Stimulated activated CD8-positive, alpha-beta memory T cell treated with anti-CD3 and anti-CD28 coated beads, Interleukin-12 subunit alpha, Interleukin-12 subunit beta, amount 100 ng/mL, for 4 hours (primary cell): ENCODE data around the gene TAS2R8.
"Not testable (repeated sequence)": the region's sequence is repeated elsewhere in the genome, so short reads cannot be mapped to it uniquely, and the experiment has no call there.

ENCODE experiments used
- DNase-seq: peaks from one replicate; pipeline ENCODE4 v3.0.0-alpha.2; 2020; ENCODE audit warnings: low read depth

Gene TAS2R8, protein sequence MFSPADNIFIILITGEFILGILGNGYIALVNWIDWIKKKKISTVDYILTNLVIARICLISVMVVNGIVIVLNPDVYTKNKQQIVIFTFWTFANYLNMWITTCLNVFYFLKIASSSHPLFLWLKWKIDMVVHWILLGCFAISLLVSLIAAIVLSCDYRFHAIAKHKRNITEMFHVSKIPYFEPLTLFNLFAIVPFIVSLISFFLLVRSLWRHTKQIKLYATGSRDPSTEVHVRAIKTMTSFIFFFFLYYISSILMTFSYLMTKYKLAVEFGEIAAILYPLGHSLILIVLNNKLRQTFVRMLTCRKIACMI

DNA sequence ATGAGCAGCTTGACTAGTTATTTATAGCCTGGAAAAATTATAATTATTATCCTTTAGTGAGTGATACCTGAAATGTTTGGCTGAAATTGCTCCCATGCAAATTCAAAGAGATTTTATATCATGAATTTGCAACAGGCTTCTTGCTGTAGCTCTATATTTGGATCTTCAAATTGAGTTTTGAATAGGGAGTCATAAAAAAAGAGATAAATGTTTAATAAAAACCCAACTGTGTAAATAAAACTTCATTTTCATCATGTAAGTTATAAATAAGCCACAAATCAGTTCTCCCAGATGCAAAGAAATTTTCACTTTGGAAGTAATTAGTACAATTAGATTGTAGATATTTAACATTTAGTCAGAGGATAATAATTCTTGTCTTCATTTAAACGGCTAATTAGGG lies at the start of gene TAS2R8:
Gene TAS2R8 (minus strand): TSS at position 101 of the 400 bp plus-strand sequence. CDS start 306 bp downstream, outside the sequence.
- DNase-seq = no peak

DNA sequence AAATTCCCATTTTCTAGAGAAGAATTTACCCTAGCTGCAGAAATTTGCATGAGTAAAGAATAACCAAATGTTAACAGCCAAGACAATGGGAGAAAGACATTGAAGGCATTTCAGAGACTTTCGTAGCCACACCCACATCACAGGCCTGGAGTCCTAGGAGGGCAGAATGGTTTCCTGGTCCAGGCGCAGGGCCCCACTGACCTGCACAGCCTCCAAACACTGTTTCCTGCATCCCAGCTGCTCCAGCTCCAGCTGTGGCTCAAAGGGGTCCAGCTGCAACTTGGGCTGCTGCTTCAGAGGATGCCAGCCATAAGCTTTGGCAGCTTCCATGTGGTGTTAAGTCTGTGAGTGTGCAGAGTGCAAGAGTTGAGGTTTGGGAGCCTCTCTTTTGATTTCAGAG lies 48.7 kb upstream of the TAS2R8 start:
- no peak for DNase-seq

DNA sequence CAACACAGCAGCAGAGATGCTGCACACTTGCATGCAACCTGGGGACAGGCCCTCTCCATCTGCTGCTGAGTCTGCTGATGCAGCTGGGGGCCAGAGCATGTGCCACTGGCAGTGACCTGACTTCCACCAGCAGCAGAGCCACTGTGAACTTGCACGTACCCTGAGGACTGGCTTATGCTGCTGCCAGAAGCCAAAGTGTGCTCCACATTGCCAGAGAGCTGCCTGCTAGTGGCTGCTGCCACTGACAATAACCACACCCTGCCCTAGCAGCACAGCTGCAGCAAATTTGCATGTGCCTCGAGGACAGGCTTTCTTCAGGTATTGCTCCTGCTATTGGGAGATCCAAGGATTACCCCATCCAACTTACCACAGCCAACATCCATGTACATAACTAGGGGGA lies 46.7 kb upstream of the TAS2R8 start:
- DNase-seq = no peak

DNA sequence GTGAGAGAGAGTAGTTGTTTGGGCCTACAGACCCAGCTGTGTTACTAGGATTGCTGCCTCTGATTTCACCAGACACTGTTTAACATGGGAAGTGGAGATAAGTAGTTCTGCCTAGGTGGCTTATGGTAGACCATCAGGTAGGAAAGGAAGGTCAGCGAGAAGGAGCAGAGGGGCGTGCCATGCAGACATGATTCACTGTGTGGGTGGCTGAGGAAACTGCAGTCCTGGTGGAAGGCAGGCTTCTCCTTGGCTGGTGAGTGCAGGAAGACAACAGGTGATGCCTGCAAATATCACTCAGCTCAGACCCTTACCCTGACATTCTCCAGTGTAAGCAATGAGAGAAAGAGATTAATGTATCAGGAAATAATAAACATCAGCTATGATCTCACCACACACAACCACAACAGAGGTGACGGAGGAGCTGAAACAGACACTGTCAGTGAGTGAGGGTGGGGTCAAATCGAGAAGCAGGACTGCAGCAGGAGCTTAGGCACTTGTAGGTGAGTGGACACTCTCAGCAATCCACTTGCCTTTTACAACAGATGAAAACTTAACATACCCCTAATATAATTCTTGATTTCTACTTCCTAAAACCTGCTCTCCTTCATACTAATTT lies 44.3 kb upstream of the TAS2R8 start:
- DNase-seq = no peak

DNA sequence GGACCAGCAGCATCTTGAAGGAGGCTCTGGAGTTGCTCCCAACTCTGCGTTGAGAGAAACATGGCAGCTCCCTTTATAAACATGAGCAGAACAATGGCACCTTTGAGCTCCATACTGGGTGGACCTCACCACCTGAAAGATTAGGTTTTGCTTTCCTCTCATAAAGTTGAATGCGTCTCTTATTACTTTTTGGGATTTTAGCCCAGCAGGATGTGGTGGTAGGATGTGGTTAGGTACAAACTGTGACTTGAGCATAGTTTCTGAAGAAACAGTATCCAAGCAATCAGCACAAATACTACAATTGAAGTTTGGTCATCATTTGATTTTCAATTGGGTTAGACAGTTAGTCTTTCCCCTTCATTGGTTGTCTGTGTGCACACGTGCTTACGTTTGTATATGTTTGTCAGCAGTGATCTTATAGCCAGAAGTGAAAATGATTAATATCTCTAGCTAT lies 42.4 kb upstream of the TAS2R8 start, which contains the start of gene PRR4:
Gene PRR4 (minus strand): TSS at position 51 of the 454 bp plus-strand sequence. CDS start 38 bp downstream, at position 13.
- no peak for DNase-seq

DNA sequence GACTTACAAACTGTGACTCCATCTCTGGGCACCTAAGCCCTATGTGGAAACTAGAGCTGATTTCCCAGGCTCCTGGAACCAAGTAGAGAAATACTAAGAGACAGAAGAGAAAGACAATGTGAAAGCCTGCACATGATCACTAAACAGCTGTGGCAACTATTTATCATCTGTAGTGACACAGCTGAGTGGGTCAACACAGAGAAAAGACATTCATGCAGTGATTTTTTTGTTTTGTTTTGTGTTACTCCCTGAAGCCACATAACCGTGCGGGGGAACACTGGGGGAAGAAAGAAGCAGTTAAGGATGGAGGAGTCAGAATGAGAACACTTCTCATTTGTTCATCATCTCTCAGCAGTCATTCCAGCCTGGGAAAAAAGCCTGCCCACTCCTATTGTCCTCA lies 40.7 kb upstream of the TAS2R8 start:
- DNase-seq = no peak

DNA sequence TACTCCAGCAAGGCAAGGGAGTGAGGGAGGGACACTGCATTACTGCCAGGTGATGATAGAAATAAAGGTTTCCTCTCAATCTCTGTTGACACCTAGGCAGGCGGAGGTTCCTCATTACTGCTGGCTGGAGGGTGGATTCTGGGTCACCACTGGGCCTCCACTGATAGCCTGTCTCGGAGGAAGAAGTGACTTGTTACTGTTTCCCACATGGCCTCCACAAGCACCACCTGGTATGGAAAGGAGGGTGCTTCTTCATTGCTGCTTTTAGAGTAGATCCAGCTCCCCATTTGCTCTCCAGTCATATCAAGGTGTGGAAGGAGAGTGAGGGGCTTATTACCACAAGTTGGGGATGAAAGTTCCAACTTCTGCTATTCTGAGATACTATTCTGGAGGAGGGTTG lies 35.8 kb upstream of the TAS2R8 start:
- DNase-seq = no peak

DNA sequence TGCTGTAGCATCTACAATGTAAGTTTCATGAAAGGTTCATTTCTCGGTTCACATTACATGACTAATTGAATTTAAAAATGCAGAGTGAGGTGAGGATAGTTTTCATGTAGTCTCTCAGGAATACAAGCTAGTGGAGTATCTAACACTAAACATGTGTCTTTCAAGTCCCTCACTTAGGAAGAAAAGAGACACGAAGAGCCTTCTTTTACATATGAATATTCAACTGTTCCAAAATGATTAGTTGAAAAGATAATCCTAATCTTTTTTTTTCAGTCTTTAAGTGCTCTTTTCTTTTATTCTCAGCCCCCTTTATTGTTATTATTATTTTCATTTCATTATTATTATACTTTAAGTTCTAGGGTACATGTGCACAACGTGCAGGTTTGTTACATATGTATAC lies 31.4 kb upstream of the TAS2R8 start:
- no peak for DNase-seq

GRCh38 chr12:10829994-10830393 lies 22.9 kb upstream of the TAS2R8 start:
- DNase-seq = no peak

- DNase-seq = no peak
Observed at GRCh38 chr12:10826258-10826657, 19.2 kb upstream of the TAS2R8 start, which contains the start of gene TAS2R10. TAS2R10 (minus strand) TSS chr12:10826358; CDS start chr12:10826269, 89 bp downstream.

GRCh38 chr12:10824957-10825356 lies 17.9 kb upstream of the TAS2R8 start:
- no peak for DNase-seq

DNA sequence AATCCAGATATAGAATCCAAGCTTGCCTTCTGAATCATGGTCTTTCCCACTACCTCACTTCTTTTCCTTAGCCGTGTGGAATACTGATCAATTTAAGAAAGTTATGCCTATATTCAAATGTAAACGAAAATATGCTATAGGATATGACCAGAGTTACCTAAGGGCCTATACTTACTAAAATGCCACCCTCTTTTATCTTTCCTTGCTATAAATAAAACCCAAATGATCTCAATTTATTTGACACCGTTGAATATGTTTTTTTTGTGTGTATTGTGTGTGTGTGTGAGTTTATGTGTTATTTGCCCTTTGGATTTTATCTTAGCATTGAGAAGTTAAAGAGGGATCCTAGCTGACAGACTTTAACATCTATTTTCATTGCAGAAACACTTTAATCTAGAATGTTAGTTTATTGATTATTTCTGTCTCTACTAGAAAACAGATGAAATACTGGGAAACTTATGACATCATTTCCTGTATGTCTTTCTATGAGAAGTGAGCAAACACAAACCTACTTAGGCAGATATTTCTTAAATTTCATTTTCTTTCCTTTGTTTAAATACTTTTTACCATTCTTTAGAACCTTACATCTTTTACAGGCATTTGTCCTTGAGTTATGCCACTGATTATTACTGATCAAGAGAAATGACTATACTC lies 4.9 kb upstream of the TAS2R8 start:
- no peak for DNase-seq

- no peak for DNase-seq
Observed at GRCh38 chr12:10810068-10810467, 3.0 kb upstream of the TAS2R8 start, which contains the start of gene TAS2R9. TAS2R9 (minus strand) TSS chr12:10810168; CDS start chr12:10810075, 93 bp downstream.

DNA sequence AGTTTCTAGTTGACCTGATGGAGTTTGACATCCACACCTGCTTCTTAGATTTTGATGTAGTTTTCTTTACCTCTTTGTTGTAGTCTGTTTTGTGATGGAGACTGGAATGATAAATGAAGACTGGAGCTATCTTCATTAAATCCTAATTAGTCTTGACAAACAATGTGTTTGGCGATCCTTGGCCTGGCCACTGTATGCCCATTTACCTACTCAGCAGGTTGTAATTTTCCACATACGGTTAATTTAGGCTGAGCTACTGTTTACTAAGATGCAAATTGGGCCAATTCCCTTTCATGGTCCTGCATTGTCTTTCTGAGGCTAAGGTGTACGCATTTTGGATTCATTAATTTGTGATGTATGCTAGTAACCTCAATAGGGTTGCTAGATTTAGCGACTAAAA lies 4.5 kb downstream of the TAS2R8 start, which contains the start of gene TAS2R7:
Gene TAS2R7 (minus strand): TSS at position 41 of the 400 bp plus-strand sequence. CDS start 57 bp downstream, outside the sequence.
- DNase-seq = no peak

DNA sequence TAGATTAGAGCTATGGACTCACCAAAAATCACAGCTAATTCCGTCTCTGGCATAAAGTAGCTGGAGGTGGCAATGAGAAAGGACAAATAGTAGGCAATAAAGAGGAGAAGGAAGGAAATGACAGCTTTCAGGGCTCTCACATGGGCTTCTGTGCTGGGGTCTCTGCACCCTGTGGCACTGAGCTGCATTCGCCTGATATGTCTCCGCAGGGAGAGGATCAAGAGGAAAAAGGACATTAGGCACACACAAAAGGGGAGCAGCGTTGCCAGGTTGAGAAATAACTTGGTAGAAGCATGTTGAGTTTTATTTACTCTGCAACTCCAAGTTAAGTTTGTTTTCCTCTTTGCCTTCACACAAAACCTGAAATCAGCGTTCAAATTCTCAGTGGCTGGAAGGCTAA lies 5.3 kb downstream of the TAS2R8 start:
- no peak for DNase-seq

DNA sequence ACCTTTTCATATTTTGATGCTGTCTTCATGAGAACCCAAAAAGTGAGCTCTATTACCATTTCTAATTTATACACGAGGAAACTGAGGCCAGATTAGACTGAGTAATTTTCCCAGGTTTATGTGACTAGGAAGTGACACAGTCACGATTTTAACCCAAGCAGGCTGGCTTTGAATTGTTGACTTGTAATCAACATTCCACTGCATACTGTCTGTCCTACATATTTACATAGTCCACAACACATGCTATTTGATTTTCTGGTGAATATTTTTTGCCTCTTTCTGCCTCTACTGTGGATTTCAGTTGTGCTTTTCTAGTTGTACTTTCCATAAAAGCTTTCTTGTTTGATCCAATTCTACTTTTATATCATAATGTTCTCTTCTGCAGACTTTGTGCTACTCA lies 12.9 kb downstream of the TAS2R8 start:
- no peak for DNase-seq

DNA sequence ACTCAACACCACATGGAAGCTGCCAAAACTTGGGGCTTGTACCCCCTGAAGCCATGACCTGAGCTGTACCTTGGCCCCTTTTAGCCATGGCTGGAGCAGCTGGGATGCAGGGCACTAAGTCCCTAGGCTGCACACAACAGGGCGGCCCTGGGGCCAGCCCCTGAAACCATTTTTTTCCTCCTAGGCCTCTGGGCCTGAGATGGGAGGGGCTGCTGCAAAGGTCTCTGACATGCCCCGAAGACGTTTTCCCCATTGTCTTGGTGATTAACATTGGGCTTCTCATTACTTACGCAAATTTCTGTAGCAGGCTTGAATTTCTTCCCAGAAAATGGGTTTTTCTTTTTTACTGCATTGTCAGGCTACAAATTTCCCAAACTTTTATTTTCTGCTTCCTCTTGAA lies 15.3 kb downstream of the TAS2R8 start:
- DNase-seq = not testable (repeated sequence)

- DNase-seq = no peak
Observed at GRCh38 chr12:10783252-10783651, 23.8 kb downstream of the TAS2R8 start.

DNA sequence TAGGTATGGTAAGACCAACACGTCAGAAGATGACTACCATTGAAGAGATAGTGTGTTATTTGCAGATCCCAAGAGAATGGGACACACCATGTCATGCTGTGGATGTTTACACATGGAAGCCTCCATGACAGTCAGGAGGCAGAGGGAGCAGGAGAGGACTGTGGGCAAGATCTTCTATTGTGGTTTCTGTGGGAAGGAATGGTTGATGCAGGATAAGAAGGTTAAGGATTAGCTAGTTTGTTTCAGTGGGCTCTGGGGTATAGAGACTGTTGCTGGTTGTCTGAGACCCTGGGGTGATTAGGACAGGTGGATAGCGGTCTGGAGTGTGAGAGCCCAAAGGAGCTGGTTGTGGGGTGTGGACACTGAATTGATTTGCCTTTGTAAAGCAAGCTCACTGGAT lies 28.0 kb downstream of the TAS2R8 start:
- DNase-seq = no peak

- no peak for DNase-seq
Observed at GRCh38 chr12:10771132-10771733, 35.9 kb downstream of the TAS2R8 start.

DNA sequence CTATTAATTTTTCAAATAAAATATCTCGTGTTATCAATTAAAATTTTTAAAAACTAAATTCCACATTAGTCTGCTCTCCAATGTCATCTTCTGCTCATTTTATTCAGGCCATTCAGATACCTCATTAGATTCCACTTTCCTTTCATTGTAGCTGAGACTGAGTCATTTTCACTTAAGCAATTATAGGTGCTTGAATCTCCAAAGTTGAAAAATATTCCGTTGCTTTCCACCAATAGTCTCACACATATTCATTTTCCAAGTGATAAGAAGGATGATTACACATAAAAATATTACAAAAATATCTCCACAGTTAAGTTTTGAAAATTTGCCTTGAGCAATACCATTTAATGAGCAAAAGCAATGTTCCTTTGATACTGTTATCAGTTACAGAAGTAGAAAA lies 47.4 kb downstream of the TAS2R8 start:
- no peak for DNase-seq

GRCh38 chr12:10756194-10756593 lies 50.9 kb downstream of the TAS2R8 start:
- DNase-seq = no peak
